K562 (cell line): Measurements from ENCODE around the gene AGFG1. TPM values are rescaled to one million over a fixed set of nuclear protein-coding genes. Genes with fewer than 3 reads are reported as not detected.

Source experiments
- ATAC-seq: fragments of 200-7000 bp; cut with Tn5 transposase; 3 replicates; pipeline ENCODE4 v1.9.1; 2020; ENCODE audit warnings: moderate library complexity
- BruUV-seq: library from RNA; stranded (reverse); fragments of 400-500 nt; replicated peaks from 2 replicates; lab custom pipeline; 2021; lab: Mats Ljungman, UMichigan
- CTCF ChIA-PET: fragments of 300-600 bp; formaldehyde crosslinking; extraction: SDS; loops from one replicate; lab custom pipeline; 2021; ENCODE audit warnings: low intra/inter-chr PET ratio; lab: Yijun Ruan, JAX
- POLR2A ChIA-PET: fragments of 300-600, 350-650 bp; sonication (Branson Sonifier 250); formaldehyde crosslinking; extraction: SDS; loops from one replicate; lab custom pipeline; 2021; ENCODE audit warnings: antibody characterized with exemption, inconsistent platforms; lab: Yijun Ruan, JAX
- DNase-seq, 4 experiments: peaks; one replicate each; pipeline versions ENCODE4 v3.0.0 to v3.0.0-alpha.2; 2011 to 2018; ENCODE audit warnings: low spot score in 3 of 4, mixed read lengths in 3 of 4; ENCODE audit errors: extremely low read depth in 1 of 4
- FAIRE-seq: peaks from 2 replicates; lab custom pipeline; 2011; peaks lifted over from hg19 to GRCh38; lab: Jason Lieb, UNC
- H2AFZ ChIP-seq: 2 replicates; pipeline ENCODE4 v1.6.0; 2011; ENCODE audit warnings: low read depth, low read length, control low read depth, inconsistent platforms
- H3K27ac ChIP-seq: fragments of 200-600 bp; 3 replicates; pipeline ENCODE4 v1.8.0; 2011; ENCODE audit warnings: low read depth, mild to moderate bottlenecking, control low read depth, inconsistent platforms, low read length, moderate library complexity, mixed read lengths; ENCODE audit errors: extremely low read depth
- H3K27me3 ChIP-seq, 2 experiments: fragments of 300-600 bp in 1 of 2; 2 replicates in 1 of 2; 3 replicates in 1 of 2; pipeline versions ENCODE4 v1.6.0 to v1.8.0; 2011; ENCODE audit warnings: inconsistent platforms in 2 of 2, low read length in 2 of 2, mild to moderate bottlenecking in 1 of 2, mixed read lengths in 1 of 2, moderate library complexity in 1 of 2; ENCODE audit not compliant: control insufficient read depth in 2 of 2, insufficient read depth in 2 of 2
- H3K36me3 ChIP-seq: fragments of 300-600 bp; 3 replicates; pipeline ENCODE4 v1.8.0; 2011; ENCODE audit warnings: mild to moderate bottlenecking, low read length, inconsistent platforms; ENCODE audit not compliant: control insufficient read depth, insufficient read depth
- H3K4me1 ChIP-seq, 2 experiments: fragments of 200-600 bp in 1 of 2; replicated peaks in 1 of 2; 2 replicates in 1 of 2; 3 replicates in 1 of 2; pipeline versions ENCODE4 v1.5.1 to v1.8.0; 2011; ENCODE audit warnings: inconsistent platforms in 2 of 2, low read length in 2 of 2, mild to moderate bottlenecking in 1 of 2, mixed read lengths in 1 of 2, moderate library complexity in 1 of 2; ENCODE audit not compliant: control insufficient read depth in 2 of 2, insufficient read depth in 2 of 2
- H3K4me2 ChIP-seq: 2 replicates; pipeline ENCODE4 v1.6.1; 2011; ENCODE audit warnings: low read length, control low read depth, inconsistent platforms, mixed read lengths; ENCODE audit not compliant: insufficient read depth
- H3K4me3 ChIP-seq: fragments of 200-600 bp; sonication (generic), shearing (Covaris generic); 2 replicates; pipeline ENCODE4 v1.5.1; 2016; ENCODE audit warnings: control low read depth, inconsistent platforms
- H3K79me2 ChIP-seq: fragments of 200-600 bp; 3 replicates; pipeline ENCODE4 v1.8.0; 2011; ENCODE audit warnings: low read length, inconsistent platforms; ENCODE audit not compliant: control insufficient read depth, insufficient read depth
- H3K9ac ChIP-seq, 2 experiments: 2 replicates each; pipeline versions ENCODE4 v1.6.0 to v1.6.1; 2011; ENCODE audit warnings: low read depth in 2 of 2, low read length in 2 of 2, control low read depth in 1 of 2, inconsistent platforms in 1 of 2, mild to moderate bottlenecking in 1 of 2, mixed read lengths in 1 of 2; ENCODE audit not compliant: insufficient read depth in 1 of 2
- H3K9me1 ChIP-seq: one replicate; pipeline ENCODE4 v1.6.0; 2011; ENCODE audit warnings: inconsistent platforms, mild to moderate bottlenecking, low read length, moderate library complexity; ENCODE audit not compliant: control insufficient read depth, insufficient read depth
- H3K9me3 ChIP-seq: replicated peaks from 2 replicates; pipeline ENCODE4 v1.5.1; 2011; ENCODE audit warnings: low read depth, low read length, inconsistent platforms; ENCODE audit not compliant: control insufficient read depth, insufficient read depth
- H4K20me1 ChIP-seq: replicated peaks from 2 replicates; pipeline ENCODE4 v1.6.1; 2011; ENCODE audit warnings: low read length, inconsistent platforms, mixed read lengths; ENCODE audit not compliant: control insufficient read depth, insufficient read depth
- C11orf30 ChIP-seq: fragments of 450-650 bp; IDR thresholded peaks from 2 replicates; pipeline ENCODE4 v1.6.1; 2016; ENCODE audit warnings: low read depth, mild to moderate bottlenecking
- CREB5 ChIP-seq: fragments of 250-450 bp; sonication (Bioruptor Pico); IDR thresholded peaks from 2 replicates; pipeline ENCODE4 v1.5.0; 2020; ENCODE audit warnings: mild to moderate bottlenecking
- MAFF ChIP-seq: IDR thresholded peaks from 2 replicates; pipeline ENCODE4 v1.6.1; 2012; ENCODE audit warnings: low read length, improper control_type of control experiment
- MAFG ChIP-seq: fragments of 450-650 bp; conservative IDR thresholded peaks from 2 replicates; pipeline ENCODE4 v1.6.1; 2016; ENCODE audit warnings: missing genetic modification characterization, missing compliant biosample characterization
- MAFK ChIP-seq: IDR thresholded peaks from 2 replicates; pipeline ENCODE4 v1.6.1; 2011; ENCODE audit warnings: low read length, improper control_type of control experiment
- NRF1 ChIP-seq, 2 experiments: fragments of 450-650 bp; IDR thresholded peaks in 1 of 2; conservative IDR thresholded peaks in 1 of 2; 2 replicates each; pipeline ENCODE4 v1.6.1; 2014; ENCODE audit warnings: mild to moderate bottlenecking in 2 of 2
- XRCC4 ChIP-seq: IDR thresholded peaks from one replicate; pipeline ENCODE4 v1.6.1; 2011; ENCODE audit not compliant: insufficient read depth, insufficient read length; ENCODE audit errors: extremely low read depth
- ZNF316 ChIP-seq: fragments of 450-650 bp; IDR thresholded peaks from 2 replicates; pipeline ENCODE4 v1.6.1; 2016
- WGBS: fragments of 100-300 bp; shearing (Covaris generic); methylation state at CpG from one replicate; pipeline ENCODE4 v1.1.6; 2016; ENCODE audit warnings: low coverage, mixed read lengths; ENCODE audit not compliant: insufficient coverage; ENCODE audit errors: missing lambda C conversion rate; 5-methylcytosine and 5-hydroxymethylcytosine counted together
- in situ Hi-C: fragments of 300-500 bp; cut with MboI; formaldehyde crosslinking; loops from 4 replicates; pipeline ENCODE4 v1.15.0; 2018; ENCODE audit warnings: inconsistent platforms, mixed read lengths
- intact Hi-C: fragments of 100-400 bp; cut with micrococcal nuclease; formaldehyde crosslinking; loops from 2 replicates; pipeline ENCODE4 v1.14.2; 2022
- polyA plus RNA-seq, 8 experiments: library from polyadenylated mRNA; depleted of rRNA in 4 of 8; stranded (reverse) in 5 of 8; unstranded in 3 of 8; fragments of >200 nt; fragmentation: Nextera tagmentation in 2 of 8; fragmentation: Illumina TruSeq in 1 of 8; extraction: Ambion mirVana in 2 of 8; extraction: Trizol in 1 of 8; gene quantifications; 2 replicates each; pipeline versions ENCODE4 v1.2.1 to v1.2.3, GENCODE V29; 2011 to 2014; ENCODE audit warnings: inconsistent platforms in 1 of 8, missing spikeins in 1 of 8
- total RNA-seq, 7 experiments: library from RNA; depleted of rRNA in 6 of 7; stranded (reverse); fragments of >200 nt in 6 of 7; fragmentation: Illumina TruSeq in 2 of 7; extraction: Trizol in 2 of 7; gene quantifications; 2 replicates each; pipeline versions ENCODE4 v1.2.1 to v1.2.3, GENCODE V29; 2011 to 2021; ENCODE audit warnings: low replicate concordance in 1 of 7

The AGFG1 gene
- total and polyA plus RNA-seq, 9 of the 15 experiments (the other 6 are each of a cell fraction or from before 2014, with no cell fraction given) = 11.2 to 97.5 (median 36.0) TPM

GRCh38 chr2:227524665-227525064 is 52.7 kb downstream of the AGFG1 start:
- Histone ChIP-seq H3K79me2 (peaks cover 26% of the 10 kb centered on the region), H3K9me1 (no peaks in the 10 kb centered on the region), H3K4me1 (no peaks in the 10 kb centered on the region), H3K4me2 (no peak overlapping the region), H3K4me3 (no peak overlapping the region), H3K9ac (no peak overlapping the region), H2AFZ (no peak overlapping the region), H3K36me3 (peaks cover 67% of the 10 kb centered on the region), H3K27me3 (no peaks in the 10 kb centered on the region), H3K27ac (no peak overlapping the region), H4K20me1 (no peaks in the 10 kb centered on the region), H3K9me3 (no peaks in the 10 kb centered on the region)
- TF ChIP-seq MAFF (peak; percentile 51; the same call in 1 of the 2 replicates), XRCC4 (no peak), C11orf30 (peak; percentile 40; the same call in 1 of the 2 replicates), CREB5 (CRISPR knock-in tag) (no peak), MAFK (peak; percentile 40; the same call in 1 of the 2 replicates), NRF1 (conservative IDR thresholded peaks at IDR 0.05 in 1 of 2, IDR thresholded peaks at IDR 0.05 in 1 of 2) (no peak), MAFG (tag) (peak; percentile 35; the same call in 1 of the 2 replicates), ZNF316 (peak; percentile 69)
- FAIRE-seq = no peak
- intact Hi-C loops (no loop called here), in situ Hi-C loops (no loop called here)
- no peak for DNase-seq
- ChIA-PET CTCF (no interaction called here), POLR2A (no interaction called here)
- 94% methylated on average over 4 of the region's 4 CpGs for WGBS
- BruUV-seq = no TSS peak
- ATAC-seq = no peak
